Thymus (tissue), 11 donors: ENCODE measurements around the gene ZNF865. TPM values are rescaled to one million over a fixed set of nuclear protein-coding genes. Genes with fewer than 3 reads are reported as not detected.
A peak's percentile ranks its signal among the peaks of the same experiment; 100 is the strongest.

Experiments used
- DNase-seq, 9 donors: peaks; one replicate each; pipeline ENCODE4 v3.0.0-alpha.2; 2013; ENCODE audit warnings: low spot score in 9 of 9, low read depth in 6 of 9, missing footprints in 1 of 9
- H3K27ac ChIP-seq, 2 donors: one replicate each; pipeline ENCODE4 v1.5.1; 2013; ENCODE audit warnings: control low read depth in 1 of 2, low read depth in 1 of 2, low read length in 1 of 2, mild to moderate bottlenecking in 1 of 2, moderate library complexity in 1 of 2
- H3K27me3 ChIP-seq, 2 donors: one replicate each; pipeline ENCODE4 v1.5.1; 2013; ENCODE audit warnings: low read length in 1 of 2; ENCODE audit not compliant: control insufficient read depth in 2 of 2, insufficient read depth in 1 of 2
- H3K36me3 ChIP-seq, 2 donors: one replicate each; pipeline ENCODE4 v1.5.1; 2013; ENCODE audit warnings: low read length in 1 of 2, mild to moderate bottlenecking in 1 of 2, moderate library complexity in 1 of 2; ENCODE audit not compliant: control insufficient read depth in 2 of 2, insufficient read depth in 2 of 2
- H3K4me1 ChIP-seq, 2 donors: one replicate each; pipeline ENCODE4 v1.5.1; 2013; ENCODE audit warnings: low read length in 2 of 2; ENCODE audit not compliant: control insufficient read depth in 2 of 2, insufficient read depth in 2 of 2
- H3K4me3 ChIP-seq, 2 donors: one replicate each; pipeline ENCODE4 v1.5.1; 2013; ENCODE audit warnings: low read length in 2 of 2, control low read depth in 1 of 2, mild to moderate bottlenecking in 1 of 2
- H3K9me3 ChIP-seq, 2 donors: one replicate each; pipeline ENCODE4 v1.5.1; 2013; ENCODE audit warnings: low read length in 1 of 2, mild to moderate bottlenecking in 1 of 2; ENCODE audit not compliant: control insufficient read depth in 2 of 2, insufficient read depth in 1 of 2
- WGBS: extraction: QIAGEN DNeasy Blood & Tissue Kit; methylation state at CpG from one replicate; pipeline ENCODE4 v1.1.7; 2013; 5-methylcytosine and 5-hydroxymethylcytosine counted together
- polyA plus RNA-seq: library from polyadenylated mRNA; stranded (reverse); fragments of 200-250 nt; gene quantifications from one replicate; pipeline ENCODE4 v1.2.3, GENCODE V29; 2013
- total RNA-seq: library from RNA; stranded (reverse); fragments of 120-200 nt; gene quantifications from one replicate; pipeline ENCODE4 v1.2.4, GENCODE V29; 2013
- donor health status: healthy.

The ZNF865 gene
- total and polyA plus RNA-seq, 2 donors = 0.85 to 7.2 TPM

- H3K27ac ChIP-seq = no peak overlapping the region
- WGBS = 97% methylated on average over 7 of the region's 7 CpGs
- H3K36me3 ChIP-seq = peaks cover 20 to 54% of the 10 kb centered on the region in 2 donors
- no peaks in the 10 kb centered on the region for H3K9me3 ChIP-seq
- H3K4me3 ChIP-seq = no peak overlapping the region
- H3K27me3 ChIP-seq = no peaks in the 10 kb centered on the region
- no peak for DNase-seq
- H3K4me1 ChIP-seq = peaks cover 2 to 18% of the 10 kb centered on the region in 2 donors
These were observed 13.0 kb downstream of the ZNF865 start for GRCh38 chr19:55618426-55618825.

GRCh38 chr19:55619286-55619685, 13.8 kb downstream of the ZNF865 start:
- 95% methylated on average over 3 of the region's 3 CpGs for WGBS

GRCh38 chr19:55620410-55621204, 15.2 kb downstream of the ZNF865 start:
- DNase-seq = peak in 1 of 9 donors; percentile 57
- Histone ChIP-seq H3K27me3 (no peaks in the 10 kb centered on the region), H3K36me3 (peaks cover 20 to 32% of the 10 kb centered on the region in 2 donors), H3K4me1 (peaks cover 5 to 27% of the 10 kb centered on the region in 2 donors), H3K9me3 (no peaks in the 10 kb centered on the region), H3K4me3 (no peak overlapping the region), H3K27ac (no peak overlapping the region)
- WGBS = 84% methylated on average over 12 of the region's 12 CpGs

More at GRCh38 chr19:55619286-55619685, 13.8 kb downstream of the ZNF865 start:
- DNase-seq = no peak
- peaks cover 5 to 20% of the 10 kb centered on the region in 2 donors for H3K4me1 ChIP-seq
- H3K27ac ChIP-seq = no peak overlapping the region
- no peaks in the 10 kb centered on the region for H3K9me3 ChIP-seq
- H3K4me3 ChIP-seq = no peak overlapping the region
- peaks cover 20 to 45% of the 10 kb centered on the region in 2 donors for H3K36me3 ChIP-seq
- H3K27me3 ChIP-seq = no peaks in the 10 kb centered on the region

- Histone ChIP-seq H3K4me3 (no peak overlapping the region), H3K9me3 (no peaks in the 10 kb centered on the region), H3K36me3 (peaks cover 20 to 26% of the 10 kb centered on the region in 2 donors), H3K4me1 (peaks cover 6 to 31% of the 10 kb centered on the region in 2 donors), H3K27ac (no peak overlapping the region), H3K27me3 (no peaks in the 10 kb centered on the region)
- no peak for DNase-seq
- 94% methylated on average over 9 of the region's 9 CpGs for WGBS
These were observed 15.8 kb downstream of the ZNF865 start for GRCh38 chr19:55621205-55621672.

GRCh38 chr19:55621673-55622231, 16.3 kb downstream of the ZNF865 start:
- H3K27me3 ChIP-seq = no peaks in the 10 kb centered on the region
- H3K4me3 ChIP-seq = no peak overlapping the region
- H3K9me3 ChIP-seq = no peaks in the 10 kb centered on the region
- H3K4me1 ChIP-seq = peaks cover 12 to 36% of the 10 kb centered on the region in 2 donors
- no peak for DNase-seq
- peaks cover 15 to 21% of the 10 kb centered on the region in 2 donors for H3K36me3 ChIP-seq
- no peak overlapping the region for H3K27ac ChIP-seq
- WGBS = 98% methylated on average over 55 of the region's 55 CpGs

- no peaks in the 10 kb centered on the region for H3K9me3 ChIP-seq
- WGBS = 98% methylated on average over 40 of the region's 40 CpGs
- DNase-seq = no peak
These were observed 17.0 kb downstream of the ZNF865 start for GRCh38 chr19:55622242-55622969.

GRCh38 chr19:55623130-55623529, 17.7 kb downstream of the ZNF865 start:
- WGBS = 98% methylated on average over 7 of the region's 7 CpGs
- DNase-seq = no peak

More at GRCh38 chr19:55622242-55622969, 17.0 kb downstream of the ZNF865 start:
- peaks cover 10 to 17% of the 10 kb centered on the region in 2 donors for H3K36me3 ChIP-seq
- peaks cover 13 to 39% of the 10 kb centered on the region in 2 donors for H3K4me1 ChIP-seq
- H3K27me3 ChIP-seq = no peaks in the 10 kb centered on the region
- H3K27ac ChIP-seq = no peak overlapping the region
- H3K4me3 ChIP-seq = no peak overlapping the region

GRCh38 chr19:55623561-55623960, 18.1 kb downstream of the ZNF865 start:
- H3K4me3 ChIP-seq = no peak overlapping the region
- WGBS = 96% methylated on average over 7 of the region's 7 CpGs
- H3K36me3 ChIP-seq = peaks cover 7 to 12% of the 10 kb centered on the region in 2 donors
- peaks cover 13 to 39% of the 10 kb centered on the region in 2 donors for H3K4me1 ChIP-seq
- no peaks in the 10 kb centered on the region for H3K27me3 ChIP-seq
- peak overlapping the region in 1 of 2 donors; percentile 33 for H3K27ac ChIP-seq
- no peak for DNase-seq
- no peaks in the 10 kb centered on the region for H3K9me3 ChIP-seq

More at GRCh38 chr19:55623130-55623529, 17.7 kb downstream of the ZNF865 start:
- Histone ChIP-seq H3K9me3 (no peaks in the 10 kb centered on the region), H3K27me3 (no peaks in the 10 kb centered on the region), H3K36me3 (peaks cover 7 to 12% of the 10 kb centered on the region in 2 donors), H3K4me1 (peaks cover 13 to 39% of the 10 kb centered on the region in 2 donors), H3K27ac (no peak overlapping the region), H3K4me3 (no peak overlapping the region)
